Measurements from ENCODE around the gene HYAL3. TPM values are rescaled to one million over a fixed set of nuclear protein-coding genes. Genes with fewer than 3 reads are reported as not detected.

HYAL3 gene
- total and polyA plus RNA-seq, 2 of the 13 experiments (the other 11 are each of a cell fraction or from before 2014, with no cell fraction given): 5.5 to 10.4 TPM

GRCh38 chr3:50337175-50337861 is 38.1 kb upstream of the HYAL3 start (continued):
- TF ChIP-seq ZBTB34 (CRISPR knock-in tag; IDR thresholded peaks at IDR 0.05) (no peak; the same call in 1 of the 2 replicates), NCOR1 (IDR thresholded peaks at IDR 0.05; ENCODE audit: borderline replicate concordance, low read length) (no peak), ATF3 (CRISPR knock-in tag; IDR thresholded peaks at IDR 0.05) (peak; percentile 83), ZFP62 (CRISPR knock-in tag; IDR thresholded peaks at IDR 0.05) (no peak), RELA (CRISPR knock-in tag; IDR thresholded peaks at IDR 0.05) (peak; percentile 73; the same call in 1 of the 2 replicates), E2F5 (CRISPR knock-in tag; conservative IDR thresholded peaks at IDR 0.05) (peak; percentile 79), GPBP1L1 (CRISPR knock-in tag; IDR thresholded peaks at IDR 0.05) (no peak), MEIS1 (CRISPR knock-in tag; IDR thresholded peaks at IDR 0.05; ENCODE audit: borderline replicate concordance) (peak; percentile 88; the same call in 1 of the 2 replicates), SRF (IDR thresholded peaks at IDR 0.05; ENCODE audit: low read depth, low read length) (no peak), ZNF619 (CRISPR knock-in tag; IDR thresholded peaks at IDR 0.05) (no peak), MED13 (CRISPR knock-in tag; IDR thresholded peaks at IDR 0.05) (no peak; the same call in 1 of the 2 replicates), RXRA (CRISPR knock-in tag; IDR thresholded peaks at IDR 0.05) (no peak; the same call in 1 of the 2 replicates), ZNF772 (CRISPR knock-in tag; IDR thresholded peaks at IDR 0.05) (peak; percentile 77), REL (CRISPR knock-in tag; conservative IDR thresholded peaks at IDR 0.05) (peak; percentile 93), ZFP90 (CRISPR knock-in tag; IDR thresholded peaks at IDR 0.05; ENCODE audit: borderline replicate concordance) (peak; percentile 63; the same call in 1 of the 2 replicates), SP1 (IDR thresholded peaks at IDR 0.05) (no peak), SP1 (CRISPR knock-in tag; IDR thresholded peaks at IDR 0.05) (peak; percentile 52), ZSCAN9 (CRISPR knock-in tag; IDR thresholded peaks at IDR 0.05; ENCODE audit: borderline replicate concordance) (peak; percentile 13; the same call in 1 of the 2 replicates), NKX3-1 (CRISPR knock-in tag; IDR thresholded peaks at IDR 0.05) (0 out of 2 replicates have a peak, but pooled peaks have one; percentile 37), TGIF2 (CRISPR knock-in tag; IDR thresholded peaks at IDR 0.05) (peak; percentile 88), IRF2 (CRISPR knock-in tag; IDR thresholded peaks at IDR 0.05) (0 out of 2 replicates have a peak, but pooled peaks have one; percentile 13), ZFP1 (CRISPR knock-in tag; IDR thresholded peaks at IDR 0.05) (0 out of 2 replicates have a peak, but pooled peaks have one; percentile 14), ZBTB25 (CRISPR knock-in tag; IDR thresholded peaks at IDR 0.05) (peak; percentile 97), ZNF569 (CRISPR knock-in tag; IDR thresholded peaks at IDR 0.05; ENCODE audit: borderline replicate concordance) (peak; percentile 81; the same call in 1 of the 2 replicates)
